ENCODE data around the gene TRMU. TPM values are rescaled to one million over a fixed set of nuclear protein-coding genes. Genes with fewer than 3 reads are reported as not detected.

TRMU gene
- total RNA-seq, result 10 to 100 TPM; 61.4 to 75.3 TPM

DNA sequence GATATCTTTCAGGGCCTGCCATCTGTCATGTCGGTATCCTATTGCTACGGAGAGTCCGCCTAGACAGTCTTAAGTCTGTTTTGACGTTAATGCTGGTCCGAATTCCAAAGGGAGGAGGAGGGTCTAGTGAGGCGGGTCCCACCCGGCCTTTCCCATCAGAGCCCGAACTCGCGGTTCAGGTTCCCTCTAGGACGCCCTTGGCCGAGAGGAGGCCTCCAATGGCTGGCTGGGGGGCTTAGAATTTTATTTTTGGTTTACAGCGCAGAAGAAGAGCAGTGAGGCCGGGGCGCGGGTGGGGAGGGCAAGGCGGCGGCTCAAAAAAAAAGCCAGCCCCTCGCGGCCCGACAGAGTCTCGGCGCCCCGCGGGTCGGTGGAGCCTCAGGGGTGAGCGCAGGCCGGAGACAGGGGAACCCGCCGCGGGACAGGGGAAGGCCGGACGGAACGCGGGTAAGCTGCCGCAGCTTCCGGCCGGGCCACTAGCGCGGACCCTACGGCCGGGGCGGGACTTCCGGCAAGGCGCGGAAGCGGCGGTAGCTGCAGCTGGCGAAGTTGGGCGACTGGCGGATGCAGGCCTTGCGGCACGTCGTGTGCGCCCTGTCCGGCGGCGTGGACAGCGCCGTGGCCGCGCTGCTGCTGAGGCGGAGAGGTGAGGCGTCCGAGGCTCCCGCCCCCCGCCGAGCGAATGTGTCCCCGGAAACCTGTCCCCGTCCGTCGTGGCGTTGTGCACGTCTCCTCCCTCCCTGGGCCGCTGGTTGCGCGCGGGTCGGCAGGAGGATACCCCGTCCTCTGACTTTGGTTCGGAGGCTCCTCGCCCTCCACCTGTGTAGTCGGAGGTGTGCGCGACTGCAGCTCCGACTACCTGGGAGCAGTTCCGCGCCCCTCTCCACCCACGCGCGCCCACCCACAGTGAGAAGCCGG, at the start of gene TRMU:
Gene TRMU (plus strand): TSS at position 514 of the 918 bp plus-strand sequence. CDS start 51 bp downstream, at position 565.
- intact Hi-C loops (cut with DNase I, micrococcal nuclease), result loop anchor here (1.0 to 5.0 kb wide), 9 partner anchors 39 to 664 kb away; partner anchors contain the start of genes ATXN10 (in 1 of the 2), CDPF1 (in 1 of the 2), GTSE1 (in 1 of the 2) and PPARA (in 1 of the 2)

GRCh38 chr22:46286006-46286405, 49.5 kb upstream of the TRMU start:
- DNase-seq (no peak), ATAC-seq (no peak)
- POLR2A ChIA-PET, result interaction anchor here (0.6 kb wide), 2 partner anchors 41 kb away, joined by 3 to 4 read pairs; no protein-coding TSS in a partner anchor
- Mint-ChIP-seq H3K4me3 (no peak overlapping the region), H3K27me3 (no peaks in the 10 kb centered on the region), H3K27ac (no peak overlapping the region), H3K9me3 (ENCODE audit: low read depth) (no peaks in the 10 kb centered on the region), H3K36me3 (ENCODE audit: low read depth) (no peaks in the 10 kb centered on the region), H3K4me1 (peaks cover 3% of the 10 kb centered on the region)
- intact Hi-C loops (cut with DNase I, micrococcal nuclease), result no loop called here
- CTCF ChIA-PET, result no interaction called here

More for the DNA sequence above, at the start of gene TRMU:
- peaks cover 40% of the 10 kb centered on the region for H3K36me3 Mint-ChIP-seq (ENCODE audit: low read depth)
- peaks cover 35% of the 10 kb centered on the region for H3K4me1 Mint-ChIP-seq
- H3K4me3 Mint-ChIP-seq, result peak within 1 kb of the TSS; percentile 99
- no peaks in the 10 kb centered on the region for H3K27me3 Mint-ChIP-seq
- H3K9me3 Mint-ChIP-seq (ENCODE audit: low read depth), result no peaks in the 10 kb centered on the region
- H3K27ac Mint-ChIP-seq, result peak within 1 kb of the TSS; percentile 94
- CTCF ChIA-PET, result interaction anchor here (1.6 to 2.2 kb wide), 2 partner anchors 32 to 329 kb away, joined by 4 to 8 read pairs; no protein-coding TSS in a partner anchor
- DNase-seq (peak; percentile 86), ATAC-seq (peak; percentile 89)
- POLR2A ChIA-PET, result interaction anchor here (0.7 kb wide), 1 partner anchor 22 kb away, joined by 5 read pairs; no protein-coding TSS in a partner anchor

DNA sequence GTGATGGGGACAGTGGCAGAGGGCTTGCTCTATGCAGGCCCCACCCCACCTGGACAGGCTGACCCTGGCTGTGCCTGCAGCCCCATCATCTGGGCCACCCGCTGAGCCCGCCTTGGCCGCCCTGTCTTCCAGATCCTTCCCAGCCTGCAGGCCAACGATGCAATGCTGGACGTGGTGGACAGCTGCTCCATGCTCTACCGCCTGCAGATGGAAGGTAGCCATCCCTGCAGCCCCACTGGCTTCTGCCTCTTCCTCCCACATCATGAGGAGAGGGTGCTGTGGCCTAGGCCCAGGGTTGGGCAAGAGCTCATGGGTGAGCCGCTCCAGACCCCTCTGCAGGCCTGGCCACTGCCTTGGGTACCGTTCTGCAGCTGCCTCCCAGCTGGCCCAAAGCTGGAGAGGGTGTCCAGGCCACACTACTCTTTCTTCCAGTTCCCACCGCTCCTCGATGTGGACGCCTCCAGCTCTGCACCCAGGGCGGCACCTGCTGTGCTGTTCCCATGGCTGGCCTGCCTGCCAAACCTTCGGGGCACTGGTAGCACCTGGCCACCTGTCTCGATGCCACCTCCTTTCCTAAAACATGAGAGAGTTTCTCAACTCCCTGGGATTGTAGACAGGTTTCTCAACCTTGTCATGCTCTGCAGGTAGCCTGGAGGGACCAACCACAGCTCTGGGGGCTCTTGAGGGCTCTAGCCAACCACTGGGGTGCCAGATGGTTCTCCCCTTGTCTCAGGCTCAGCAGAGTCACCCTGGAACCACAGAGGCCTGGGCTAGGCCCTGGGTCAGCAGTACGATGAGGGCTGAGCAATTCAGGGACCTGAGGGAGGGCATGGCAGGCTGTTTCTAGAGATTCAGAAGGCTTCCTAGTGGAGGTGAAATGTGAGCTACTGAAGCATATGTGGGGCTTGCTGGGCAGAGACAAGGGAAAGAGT, 48.3 kb upstream of the TRMU start:
- H3K9me3 Mint-ChIP-seq (ENCODE audit: low read depth), result no peaks in the 10 kb centered on the region
- peaks cover under 1% of the 10 kb centered on the region for H3K36me3 Mint-ChIP-seq (ENCODE audit: low read depth)
- H3K4me1 Mint-ChIP-seq, result peaks cover 3% of the 10 kb centered on the region
- POLR2A ChIA-PET, result no interaction called here
- intact Hi-C loops (cut with DNase I, micrococcal nuclease), result no loop called here
- H3K27me3 Mint-ChIP-seq, result no peaks in the 10 kb centered on the region
- DNase-seq (no peak), ATAC-seq (no peak)
- H3K4me3 Mint-ChIP-seq, result peak overlapping the region; percentile 56
- CTCF ChIA-PET, result interaction anchor here (0.7 kb wide), 1 partner anchor 598 kb away, joined by 3 read pairs; no protein-coding TSS in a partner anchor
- H3K27ac Mint-ChIP-seq, result peak overlapping the region; percentile 47

DNA sequence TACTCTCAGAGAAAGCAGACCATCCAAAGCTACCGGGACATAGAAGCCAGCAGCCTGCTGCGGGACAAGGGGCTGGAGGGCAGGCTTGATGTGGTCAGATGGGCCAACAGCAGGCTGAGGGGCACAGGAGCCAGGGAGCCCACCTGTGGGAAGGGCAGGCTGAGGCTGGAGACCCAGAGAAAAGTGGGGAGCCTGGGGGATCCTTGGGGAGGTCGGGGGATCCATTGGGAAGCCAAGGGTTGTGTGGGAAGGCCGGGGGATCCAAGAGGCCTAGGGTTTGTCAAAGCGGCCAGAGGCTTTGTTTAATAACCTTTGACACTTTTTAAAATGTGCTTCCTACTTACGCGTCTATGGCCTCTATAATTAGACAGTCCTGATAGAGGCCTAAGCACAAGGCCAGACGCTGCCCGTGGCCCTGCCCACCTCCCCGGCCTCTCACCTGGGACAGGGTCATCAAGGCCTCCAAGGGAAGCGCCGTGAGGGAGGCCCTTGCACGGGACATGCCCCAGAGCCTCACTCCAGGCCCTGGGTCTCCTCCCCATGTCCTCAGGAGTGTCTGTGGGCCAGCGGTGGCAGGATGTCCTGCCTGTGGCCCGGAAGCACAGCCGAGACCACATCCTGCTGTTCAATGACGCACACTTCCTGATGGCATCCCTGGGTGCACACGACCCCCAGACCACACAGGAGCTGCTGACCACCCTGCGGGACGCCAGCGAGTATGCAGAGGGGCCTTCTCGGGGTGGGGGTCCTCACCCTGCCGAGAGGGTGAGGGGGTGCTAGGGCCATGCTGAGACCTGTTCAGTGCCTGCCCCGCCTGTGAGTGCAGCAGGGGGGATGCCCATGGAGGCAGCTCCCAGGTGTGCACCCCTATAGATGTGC, 47.4 kb upstream of the TRMU start:
- Mint-ChIP-seq H3K27me3 (no peaks in the 10 kb centered on the region), H3K27ac (peak overlapping the region; percentile 47), H3K36me3 (ENCODE audit: low read depth) (peaks cover 5% of the 10 kb centered on the region), H3K4me3 (peak overlapping the region; percentile 56), H3K9me3 (ENCODE audit: low read depth) (no peaks in the 10 kb centered on the region), H3K4me1 (peaks cover 3% of the 10 kb centered on the region)
- POLR2A ChIA-PET, result no interaction called here
- peak; percentile 40 for DNase-seq
- ATAC-seq, result peak; percentile 64
- CTCF ChIA-PET, result no interaction called here
- intact Hi-C loops (cut with DNase I, micrococcal nuclease), result no loop called here

- no peak overlapping the region for H3K27ac Mint-ChIP-seq
- ATAC-seq, result no peak
- CTCF ChIA-PET, result no interaction called here
Observed at GRCh38 chr22:46288846-46289243, 46.7 kb upstream of the TRMU start.

DNA sequence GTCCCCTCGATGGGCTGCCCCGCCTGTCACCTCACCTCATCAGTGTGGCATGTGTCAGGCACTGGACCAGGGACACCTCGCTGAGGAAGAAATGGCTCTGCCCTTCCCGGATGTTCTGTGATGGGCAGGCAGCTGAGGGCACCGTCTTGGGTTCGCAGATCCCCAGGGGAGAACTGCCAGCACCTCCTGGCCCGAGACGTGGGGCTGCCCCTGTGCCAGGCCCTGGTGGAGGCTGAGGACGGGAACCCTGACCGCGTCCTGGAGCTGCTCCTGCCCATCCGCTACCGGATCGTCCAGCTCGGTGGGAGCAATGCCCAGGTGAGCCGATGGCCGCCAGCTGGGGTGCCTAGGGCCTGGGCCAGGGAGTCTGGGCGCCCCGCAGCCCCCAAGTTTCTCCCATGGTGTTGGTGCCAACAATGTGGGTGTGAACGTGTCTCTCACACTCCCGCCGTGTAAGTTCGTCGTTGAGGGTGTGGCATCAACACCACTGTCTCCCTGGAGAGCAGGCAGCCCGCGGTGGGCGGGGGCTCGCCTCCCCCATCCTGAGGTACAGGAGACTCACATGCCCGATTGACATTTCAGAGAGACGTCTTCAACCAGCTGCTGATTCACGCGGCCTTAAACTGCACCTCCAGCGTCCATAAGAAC, 46.1 kb upstream of the TRMU start:
- H3K9me3 Mint-ChIP-seq (ENCODE audit: low read depth), result no peaks in the 10 kb centered on the region

More at GRCh38 chr22:46288846-46289243, 46.7 kb upstream of the TRMU start:
- H3K9me3 Mint-ChIP-seq (ENCODE audit: low read depth), result no peaks in the 10 kb centered on the region
- DNase-seq, result no peak
- peaks cover 9% of the 10 kb centered on the region for H3K4me1 Mint-ChIP-seq
- no peaks in the 10 kb centered on the region for H3K27me3 Mint-ChIP-seq
- POLR2A ChIA-PET, result no interaction called here
- H3K36me3 Mint-ChIP-seq (ENCODE audit: low read depth), result peaks cover 5% of the 10 kb centered on the region
- H3K4me3 Mint-ChIP-seq, result no peak overlapping the region
- intact Hi-C loops (cut with DNase I, micrococcal nuclease), result no loop called here

DNA sequence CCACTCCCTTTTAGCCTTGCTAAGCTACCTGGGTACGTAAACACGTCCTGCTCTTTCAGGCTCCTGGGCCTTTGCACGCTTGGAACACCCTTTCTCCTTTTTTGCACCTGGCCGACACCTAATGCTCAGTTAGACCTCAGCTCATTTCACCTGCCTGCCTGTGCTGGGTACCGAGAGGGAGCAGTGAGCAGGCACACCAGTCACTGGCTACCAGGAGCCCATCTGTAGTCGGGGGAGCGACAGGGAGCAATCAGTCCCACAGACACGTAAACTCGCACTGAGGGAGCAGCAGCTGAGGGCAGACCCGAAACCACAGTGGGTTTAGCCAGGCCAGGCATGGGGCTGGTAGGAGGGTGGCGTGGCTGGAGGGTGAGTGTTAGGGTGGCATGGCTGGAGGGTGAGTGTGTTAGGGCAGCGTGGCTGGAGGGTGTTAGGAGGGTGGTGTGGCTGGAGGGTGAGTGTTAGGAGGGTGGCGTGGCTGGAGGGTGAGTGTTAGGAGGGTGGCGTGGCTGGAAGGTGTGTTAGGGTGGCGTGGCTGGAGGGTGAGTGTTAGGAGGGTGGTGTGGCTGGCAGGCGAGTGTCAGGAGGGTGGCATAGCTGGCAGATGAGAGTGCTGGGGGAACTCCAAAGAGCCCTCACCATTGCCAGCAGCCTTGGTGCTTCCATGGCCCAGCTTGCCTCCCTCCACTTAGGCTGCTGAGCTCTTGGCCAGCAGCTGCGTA, 45.2 kb upstream of the TRMU start:
- POLR2A ChIA-PET, result no interaction called here
- ATAC-seq, result no peak

More for the DNA sequence above, 46.1 kb upstream of the TRMU start:
- no peak overlapping the region for H3K27ac Mint-ChIP-seq
- H3K4me1 Mint-ChIP-seq, result peaks cover 9% of the 10 kb centered on the region
- H3K36me3 Mint-ChIP-seq (ENCODE audit: low read depth), result peaks cover 5% of the 10 kb centered on the region
- H3K27me3 Mint-ChIP-seq, result no peaks in the 10 kb centered on the region
- no peak overlapping the region for H3K4me3 Mint-ChIP-seq
- intact Hi-C loops (cut with DNase I, micrococcal nuclease), result no loop called here
- CTCF ChIA-PET, result no interaction called here
- DNase-seq (no peak), ATAC-seq (no peak)
- POLR2A ChIA-PET, result no interaction called here

GRCh38 chr22:46290843-46291785, 44.4 kb upstream of the TRMU start:
- no peak overlapping the region for H3K4me3 Mint-ChIP-seq
- no peaks in the 10 kb centered on the region for H3K27me3 Mint-ChIP-seq
- ATAC-seq (no peak), DNase-seq (no peak)
- intact Hi-C loops (cut with DNase I, micrococcal nuclease), result loop anchor here (10.0 kb wide), 2 partner anchors 256 to 616 kb away; partner anchors contain the start of gene ATXN10 (in 1 of the 2)
- H3K27ac Mint-ChIP-seq, result no peak overlapping the region
- peaks cover 21% of the 10 kb centered on the region for H3K4me1 Mint-ChIP-seq
- peaks cover 5% of the 10 kb centered on the region for H3K36me3 Mint-ChIP-seq (ENCODE audit: low read depth)
- POLR2A ChIA-PET, result no interaction called here
- H3K9me3 Mint-ChIP-seq (ENCODE audit: low read depth), result no peaks in the 10 kb centered on the region
- CTCF ChIA-PET, result interaction anchor here (0.6 kb wide), 1 partner anchor 41 kb away, joined by 3 read pairs; the partner anchor contains the start of gene CDPF1

More for the DNA sequence above, 45.2 kb upstream of the TRMU start:
- Mint-ChIP-seq H3K9me3 (ENCODE audit: low read depth) (no peaks in the 10 kb centered on the region), H3K27ac (no peak overlapping the region), H3K4me3 (no peak overlapping the region), H3K36me3 (ENCODE audit: low read depth) (peaks cover 5% of the 10 kb centered on the region), H3K27me3 (no peaks in the 10 kb centered on the region), H3K4me1 (peaks cover 13% of the 10 kb centered on the region)
- CTCF ChIA-PET, result interaction anchor here (0.6 kb wide), 1 partner anchor 40 kb away, joined by 3 read pairs; the partner anchor contains the start of gene CDPF1
- intact Hi-C loops (cut with DNase I, micrococcal nuclease), result loop anchor here (10.0 kb wide), 2 partner anchors 255 to 615 kb away; partner anchors contain the start of gene ATXN10 (in 1 of the 2)
- no peak for DNase-seq

GRCh38 chr22:46292173-46292572, 43.3 kb upstream of the TRMU start:
- no peak overlapping the region for H3K4me3 Mint-ChIP-seq
- ATAC-seq, result no peak
- H3K27ac Mint-ChIP-seq, result no peak overlapping the region
- H3K9me3 Mint-ChIP-seq (ENCODE audit: low read depth), result no peaks in the 10 kb centered on the region
- H3K27me3 Mint-ChIP-seq, result no peaks in the 10 kb centered on the region
- no peak for DNase-seq
- ChIA-PET POLR2A (no interaction called here), CTCF (no interaction called here)
- H3K4me1 Mint-ChIP-seq, result peaks cover 26% of the 10 kb centered on the region
- intact Hi-C loops (cut with DNase I, micrococcal nuclease), result loop anchor here (10.0 kb wide), 2 partner anchors 257 to 617 kb away; partner anchors contain the start of gene ATXN10 (in 1 of the 2)
- H3K36me3 Mint-ChIP-seq (ENCODE audit: low read depth), result peaks cover 6% of the 10 kb centered on the region

All from activated CD4-positive, alpha-beta T cell treated with anti-CD3 and anti-CD28 coated beads for 36 hours (primary cell).